H4 (cell line): Measurements from ENCODE around the gene NRXN2. TPM values are rescaled to one million over a fixed set of nuclear protein-coding genes. Genes with fewer than 3 reads are reported as not detected.
"Not testable (repeated sequence)": the region's sequence is repeated elsewhere in the genome, so short reads cannot be mapped to it uniquely, and the experiment has no call there.

Experiments
- DNase-seq: peaks from one replicate; pipeline ENCODE4 v3.0.0-alpha.2; 2015; ENCODE audit warnings: low spot score
- total RNA-seq: library from RNA; depleted of rRNA; stranded (reverse); fragments of >200 nt; shearing (Covaris generic); gene quantifications from 2 replicates; pipeline ENCODE4 v1.2.3, GENCODE V29; 2014

NRXN2 gene
- total RNA-seq, 1 experiment from 2014 or later = 0.17 TPM

GRCh38 chr11:64605656-64606585, 117.1 kb downstream of the NRXN2 start:
- DNase-seq = no peak

- DNase-seq = no peak
Measured at GRCh38 chr11:64605244-64605560, 117.8 kb downstream of the NRXN2 start.

GRCh38 chr11:64604458-64605243, 118.3 kb downstream of the NRXN2 start:
- no peak for DNase-seq

- DNase-seq = no peak
Measured at GRCh38 chr11:64603411-64604110, 119.4 kb downstream of the NRXN2 start.

- DNase-seq = no peak
Measured at GRCh38 chr11:64602466-64603070, 120.4 kb downstream of the NRXN2 start.

GRCh38 chr11:64601605-64602465, 121.2 kb downstream of the NRXN2 start:
- DNase-seq = no peak

- DNase-seq = no peak
Measured at GRCh38 chr11:64600281-64600992, 122.6 kb downstream of the NRXN2 start.

- no peak for DNase-seq
Measured at GRCh38 chr11:64599698-64600211, 123.2 kb downstream of the NRXN2 start.

GRCh38 chr11:64598797-64599697, 124.0 kb downstream of the NRXN2 start:
- no peak for DNase-seq

GRCh38 chr11:64598106-64598796, 124.7 kb downstream of the NRXN2 start:
- DNase-seq = no peak

- no peak for DNase-seq
Measured at GRCh38 chr11:64597671-64598101, 125.3 kb downstream of the NRXN2 start.

- DNase-seq = not testable (repeated sequence)
Measured at GRCh38 chr11:64595922-64596321, 127.1 kb downstream of the NRXN2 start.

- no peak for DNase-seq
Measured at GRCh38 chr11:64594159-64594939, 128.6 kb downstream of the NRXN2 start.

- no peak for DNase-seq
Measured at GRCh38 chr11:64593156-64594105, 129.6 kb downstream of the NRXN2 start.

GRCh38 chr11:64592656-64593055, 130.3 kb downstream of the NRXN2 start:
- DNase-seq = no peak

GRCh38 chr11:64592234-64592615, 130.8 kb downstream of the NRXN2 start:
- no peak for DNase-seq
